ENCODE measurements around the gene RHCG. TPM values are rescaled to one million over a fixed set of nuclear protein-coding genes. Genes with fewer than 3 reads are reported as not detected.

Gene RHCG
- total RNA-seq, 1 donor from 2014 or later = not detected

GRCh38 chr15:89459271-89460038, 36.9 kb downstream of the RHCG start:
- Mint-ChIP-seq H3K4me3 (ENCODE audit: unreplicated experiment) (no peak overlapping the region), H3K9me3 (ENCODE audit: low read depth) (peaks cover 4% of the 10 kb centered on the region), H3K27ac (ENCODE audit: unreplicated experiment) (no peak overlapping the region), H3K4me1 (ENCODE audit: low read depth) (no peaks in the 10 kb centered on the region), H3K27me3 (ENCODE audit: low read depth) (peaks cover 39% of the 10 kb centered on the region), H3K36me3 (ENCODE audit: low read depth) (no peaks in the 10 kb centered on the region)
- no peak for DNase-seq (ENCODE audit: low spot score)
- TF ChIP-seq CTCF (IDR thresholded peaks at IDR 0.05) = no peak

GRCh38 chr15:89458440-89458839, 37.9 kb downstream of the RHCG start:
- H3K9me3 Mint-ChIP-seq (ENCODE audit: low read depth) = peaks cover 4% of the 10 kb centered on the region
- no peak overlapping the region for H3K27ac Mint-ChIP-seq (ENCODE audit: unreplicated experiment)
- no peak for TF ChIP-seq CTCF (IDR thresholded peaks at IDR 0.05)
- no peaks in the 10 kb centered on the region for H3K4me1 Mint-ChIP-seq (ENCODE audit: low read depth)
- no peaks in the 10 kb centered on the region for H3K36me3 Mint-ChIP-seq (ENCODE audit: low read depth)
- H3K27me3 Mint-ChIP-seq (ENCODE audit: low read depth) = peaks cover 33% of the 10 kb centered on the region
- DNase-seq (ENCODE audit: low spot score) = no peak
- H3K4me3 Mint-ChIP-seq (ENCODE audit: unreplicated experiment) = no peak overlapping the region

- H3K4me3 Mint-ChIP-seq (ENCODE audit: unreplicated experiment) = no peak overlapping the region
- H3K27me3 Mint-ChIP-seq (ENCODE audit: low read depth) = peaks cover 35% of the 10 kb centered on the region
- H3K36me3 Mint-ChIP-seq (ENCODE audit: low read depth) = no peaks in the 10 kb centered on the region
- peaks cover 4% of the 10 kb centered on the region for H3K9me3 Mint-ChIP-seq (ENCODE audit: low read depth)
- no peaks in the 10 kb centered on the region for H3K4me1 Mint-ChIP-seq (ENCODE audit: low read depth)
- no peak for DNase-seq (ENCODE audit: low spot score)
- H3K27ac Mint-ChIP-seq (ENCODE audit: unreplicated experiment) = no peak overlapping the region
- no peak for TF ChIP-seq CTCF (IDR thresholded peaks at IDR 0.05)
Measured at GRCh38 chr15:89457086-89457485, 39.3 kb downstream of the RHCG start.

- Mint-ChIP-seq H3K27me3 (ENCODE audit: low read depth) (peaks cover 37% of the 10 kb centered on the region), H3K9me3 (ENCODE audit: low read depth) (peaks cover 4% of the 10 kb centered on the region), H3K4me1 (ENCODE audit: low read depth) (no peaks in the 10 kb centered on the region), H3K27ac (ENCODE audit: unreplicated experiment) (no peak overlapping the region), H3K4me3 (ENCODE audit: unreplicated experiment) (no peak overlapping the region), H3K36me3 (ENCODE audit: low read depth) (no peaks in the 10 kb centered on the region)
- no peak for DNase-seq (ENCODE audit: low spot score)
- no peak for TF ChIP-seq CTCF (IDR thresholded peaks at IDR 0.05)
Measured at GRCh38 chr15:89455535-89455934, 40.8 kb downstream of the RHCG start.

- no peak for DNase-seq (ENCODE audit: low spot score)
- Mint-ChIP-seq H3K4me3 (ENCODE audit: unreplicated experiment) (no peak overlapping the region), H3K27ac (ENCODE audit: unreplicated experiment) (no peak overlapping the region), H3K9me3 (ENCODE audit: low read depth) (peaks cover 4% of the 10 kb centered on the region), H3K4me1 (ENCODE audit: low read depth) (no peaks in the 10 kb centered on the region), H3K27me3 (ENCODE audit: low read depth) (peaks cover 25% of the 10 kb centered on the region), H3K36me3 (ENCODE audit: low read depth) (no peaks in the 10 kb centered on the region)
- no peak for TF ChIP-seq CTCF (IDR thresholded peaks at IDR 0.05)
Measured at GRCh38 chr15:89452330-89452836, 44.0 kb downstream of the RHCG start.

Measured in chondrocyte (in vitro differentiated cells).